ENCODE results near the gene IRF7. TPM values are rescaled to one million over a fixed set of nuclear protein-coding genes. Genes with fewer than 3 reads are reported as not detected.
A peak's percentile ranks its signal among the peaks of the same experiment; 100 is the strongest.

IRF7 gene
- total and polyA plus RNA-seq, 9 of the 15 experiments (the other 6 are each of a cell fraction or from before 2014, with no cell fraction given): 0.27 to 7.6 (median 1.8) TPM

- intact Hi-C loops (cut with micrococcal nuclease): no loop called here
- 97% methylated on average over 14 of the region's 19 CpGs for WGBS (ENCODE audit: insufficient coverage, low coverage, missing lambda C conversion rate)
- no peak for FAIRE-seq
- no peaks in the 10 kb centered on the region for H4K20me1 ChIP-seq (replicated peaks; ENCODE audit: control insufficient read depth, insufficient read depth, low read length)
- H3K79me2 ChIP-seq (ENCODE audit: control insufficient read depth, insufficient read depth, low read length): no peaks in the 10 kb centered on the region
- peak overlapping the region in 1 of 2 experiments; percentile 10; a peak in 1 of 4 replicates for H3K9ac ChIP-seq (ENCODE audit: insufficient read depth in 1 of 2, low read depth in 2 of 2, low read length in 2 of 2)
- TF ChIP-seq HMG20B (CRISPR knock-in tag; IDR thresholded peaks at IDR 0.05): no peak
- no peak for TF ChIP-seq ELF2 (CRISPR knock-in tag; IDR thresholded peaks at IDR 0.05)
- TF ChIP-seq PTRF (tag; IDR thresholded peaks at IDR 0.05): no peak
- TF ChIP-seq E2F6 (IDR thresholded peaks at IDR 0.05; ENCODE audit: borderline replicate concordance in 1 of 2, extremely low read depth in 1 of 2, insufficient read depth in 1 of 2, insufficient read length in 1 of 2, low read depth in 1 of 2, low read length in 1 of 2, poor library complexity in 1 of 2, severe bottlenecking in 1 of 2): no peak
- peaks cover 2% of the 10 kb centered on the region; the same call in 1 of the 2 replicates for H3K9me3 ChIP-seq (replicated peaks; ENCODE audit: control insufficient read depth, insufficient read depth, low read depth, low read length)
- no peaks in the 10 kb centered on the region for H3K27me3 ChIP-seq (ENCODE audit: control insufficient read depth in 2 of 2, insufficient read depth in 2 of 2, low read length in 2 of 2)
- in situ Hi-C loops (cut with MboI): no loop called here
- H2AFZ ChIP-seq (ENCODE audit: low read depth, low read length): no peak overlapping the region
- H3K9me1 ChIP-seq (ENCODE audit: control insufficient read depth, insufficient read depth, low read length): no peaks in the 10 kb centered on the region
- no peak overlapping the region for H3K4me3 ChIP-seq
- ChIA-PET POLR2A (interaction anchor here (0.9 to 1.1 kb wide), 2 partner anchors 13 to 178 kb away, joined by 5 to 6 read pairs; no protein-coding TSS in a partner anchor), CTCF (ENCODE audit: low intra/inter-chr PET ratio) (no interaction called here)
- no peak for ATAC-seq
- BruUV-seq (replicated peaks): no TSS peak
- peaks cover 62% of the 10 kb centered on the region; the same call in 2 of the 3 replicates for H3K36me3 ChIP-seq (ENCODE audit: control insufficient read depth, insufficient read depth, low read length)
- DNase-seq (ENCODE audit: extremely low read depth in 1 of 4, low spot score in 3 of 4): no peak
- H3K4me2 ChIP-seq (ENCODE audit: insufficient read depth, low read length): no peak overlapping the region
- no peak overlapping the region; the same call in 2 of the 3 replicates for H3K27ac ChIP-seq (ENCODE audit: extremely low read depth, low read depth, low read length)
- peaks cover 0 to 42% of the 10 kb centered on the region in 2 experiments; a peak in 2 of 5 replicates for H3K4me1 ChIP-seq (replicated peaks in 1 of 2; ENCODE audit: control insufficient read depth in 2 of 2, insufficient read depth in 2 of 2, low read length in 2 of 2)
Observed at GRCh38 chr11:641806-642370, 26.1 kb upstream of the IRF7 start.
